Thoracic aorta (tissue), 2 donors: ENCODE data around the gene ERGIC1. TPM values are rescaled to one million over a fixed set of nuclear protein-coding genes. Genes with fewer than 3 reads are reported as not detected.

Experiments used
- ATAC-seq: fragments of 150-250 bp; one replicate; pipeline ENCODE4 v1.8.0; 2017; ENCODE audit warnings: low read depth; ENCODE audit not compliant: insufficient number of reproducible peaks, low FRiP score
- DNase-seq: peaks from one replicate; pipeline ENCODE4 v3.0.0-alpha.2; 2020; ENCODE audit warnings: low spot score
- H3K27ac ChIP-seq, 2 donors: fragments of 200-600 bp; sonication (generic); 1 replicate in 1 of 2; 2 replicates in 1 of 2; pipeline ENCODE4 v1.5.1; 2016; ENCODE audit warnings: mild to moderate bottlenecking in 2 of 2, moderate library complexity in 2 of 2
- H3K27me3 ChIP-seq: fragments of 200-600 bp; sonication (generic); replicated peaks from 2 replicates; pipeline ENCODE4 v1.6.0; 2016; ENCODE audit warnings: mild to moderate bottlenecking; ENCODE audit not compliant: insufficient read depth
- H3K36me3 ChIP-seq: fragments of 200-600 bp; sonication (generic); one replicate; pipeline ENCODE4 v1.5.1; 2016
- H3K4me1 ChIP-seq, 2 donors: fragments of 200-600 bp; sonication (generic); 1 replicate in 1 of 2; 2 replicates in 1 of 2; pipeline versions ENCODE4 v1.5.1 to v1.6.0; 2016; ENCODE audit warnings: low read depth in 2 of 2, mild to moderate bottlenecking in 1 of 2; ENCODE audit not compliant: control insufficient read depth in 1 of 2
- H3K4me3 ChIP-seq: fragments of 200-600 bp; sonication (generic); 2 replicates; pipeline ENCODE4 v1.5.1; 2016; ENCODE audit warnings: mild to moderate bottlenecking
- H3K9me3 ChIP-seq: fragments of 200-600 bp; sonication (generic); 2 replicates; pipeline ENCODE4 v1.5.1; 2016
- total RNA-seq, 2 donors: library from RNA; depleted of rRNA; stranded (reverse); fragments of >200 nt; gene quantifications; one replicate each; pipeline versions ENCODE4 v1.1.0 to v1.2.3, GENCODE V29; 2016
- TF ChIP-seq, protein P1 (sequence below): fragments of 200-600 bp; sonication (generic); IDR thresholded peaks from one replicate; pipeline ENCODE4 v1.5.1; 2019; ENCODE audit warnings: antibody characterized with exemption

ERGIC1 gene
- total RNA-seq, 2 donors from 2014 or later = 141 to 230 TPM

DNA sequence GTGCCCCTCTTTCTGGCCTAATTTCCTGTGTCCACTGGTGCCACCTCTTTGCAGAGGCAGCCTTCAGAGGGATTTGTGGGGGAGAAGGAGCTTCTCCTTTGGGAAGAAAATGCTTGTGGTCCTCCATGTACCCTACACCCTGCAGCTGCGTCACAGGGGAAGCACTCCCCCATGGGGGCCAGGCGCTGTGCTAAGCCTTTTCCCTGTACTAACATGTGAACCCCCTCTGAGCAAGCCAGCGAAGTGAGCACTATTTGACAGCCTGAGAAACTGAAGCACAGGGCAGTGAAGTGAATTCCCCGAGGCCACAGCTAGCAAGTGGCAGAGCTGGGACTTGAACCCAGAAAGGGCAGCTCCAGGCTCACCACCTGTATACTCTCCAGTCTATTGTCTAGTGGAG, 32.3 kb downstream of the ERGIC1 start:
- TF ChIP-seq, protein P1, sequence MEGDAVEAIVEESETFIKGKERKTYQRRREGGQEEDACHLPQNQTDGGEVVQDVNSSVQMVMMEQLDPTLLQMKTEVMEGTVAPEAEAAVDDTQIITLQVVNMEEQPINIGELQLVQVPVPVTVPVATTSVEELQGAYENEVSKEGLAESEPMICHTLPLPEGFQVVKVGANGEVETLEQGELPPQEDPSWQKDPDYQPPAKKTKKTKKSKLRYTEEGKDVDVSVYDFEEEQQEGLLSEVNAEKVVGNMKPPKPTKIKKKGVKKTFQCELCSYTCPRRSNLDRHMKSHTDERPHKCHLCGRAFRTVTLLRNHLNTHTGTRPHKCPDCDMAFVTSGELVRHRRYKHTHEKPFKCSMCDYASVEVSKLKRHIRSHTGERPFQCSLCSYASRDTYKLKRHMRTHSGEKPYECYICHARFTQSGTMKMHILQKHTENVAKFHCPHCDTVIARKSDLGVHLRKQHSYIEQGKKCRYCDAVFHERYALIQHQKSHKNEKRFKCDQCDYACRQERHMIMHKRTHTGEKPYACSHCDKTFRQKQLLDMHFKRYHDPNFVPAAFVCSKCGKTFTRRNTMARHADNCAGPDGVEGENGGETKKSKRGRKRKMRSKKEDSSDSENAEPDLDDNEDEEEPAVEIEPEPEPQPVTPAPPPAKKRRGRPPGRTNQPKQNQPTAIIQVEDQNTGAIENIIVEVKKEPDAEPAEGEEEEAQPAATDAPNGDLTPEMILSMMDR = no peak
- Histone ChIP-seq H3K9me3 (no peaks in the 10 kb centered on the region), H3K27ac (peak overlapping the region; percentile 95 to 99), H3K27me3 (no peaks in the 10 kb centered on the region), H3K4me3 (no peak overlapping the region), H3K36me3 (no peaks in the 10 kb centered on the region), H3K4me1 (peaks cover 61 to 90% of the 10 kb centered on the region in 2 donors)
- no peak for DNase-seq
- ATAC-seq = no peak

DNA sequence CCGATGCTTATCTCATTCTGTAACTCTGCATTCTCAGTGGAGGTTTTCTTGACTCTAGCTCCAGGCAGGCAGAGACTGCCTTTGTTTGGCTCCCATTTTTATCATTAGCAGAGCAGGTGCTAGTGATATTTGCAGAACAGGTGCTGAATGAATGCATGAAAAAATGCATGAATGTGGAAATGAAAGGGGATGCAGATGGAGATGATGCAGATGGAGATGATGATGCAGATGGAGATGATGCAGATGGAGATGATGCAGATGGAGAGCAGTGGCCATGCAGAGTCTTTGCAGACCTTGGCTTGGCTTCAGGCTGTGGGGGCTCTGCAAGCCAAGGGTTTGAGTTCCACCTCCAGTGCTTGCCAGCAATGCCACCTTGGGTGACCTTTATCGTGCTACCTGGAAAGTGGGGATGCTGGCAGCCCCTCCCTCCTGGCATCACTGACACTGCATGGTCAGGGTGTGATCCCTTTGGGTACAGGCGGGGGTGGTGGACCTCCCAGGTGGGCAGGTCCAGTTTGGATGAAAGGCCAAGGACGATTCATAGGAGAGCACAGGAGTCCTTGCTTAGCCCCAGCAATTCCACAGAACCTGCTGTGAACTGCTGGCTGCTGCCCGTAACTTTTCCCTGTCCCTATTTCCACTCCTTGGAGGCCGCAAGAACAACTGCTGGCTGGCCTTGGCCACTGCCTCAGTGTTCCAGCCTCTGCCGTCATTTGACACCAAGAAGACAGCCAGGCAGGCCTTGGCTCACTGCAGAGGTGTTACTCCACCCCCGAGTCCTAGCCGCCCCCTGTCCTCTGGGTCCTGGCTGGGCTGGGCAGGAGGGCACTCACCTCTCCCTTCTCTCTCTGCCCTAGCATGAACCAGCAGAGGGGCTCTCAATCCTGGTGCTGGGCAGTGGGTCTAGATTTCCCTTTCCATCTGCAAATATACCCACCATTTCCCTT, 33.0 kb downstream of the ERGIC1 start:
- Histone ChIP-seq H3K27me3 (no peaks in the 10 kb centered on the region), H3K27ac (peak overlapping the region; percentile 95 to 99), H3K4me3 (peak overlapping the region; percentile 51), H3K36me3 (no peaks in the 10 kb centered on the region), H3K4me1 (peaks cover 61 to 91% of the 10 kb centered on the region in 2 donors), H3K9me3 (no peaks in the 10 kb centered on the region)
- TF ChIP-seq, protein P1 = no peak
- no peak for DNase-seq
- peak; percentile 34 for ATAC-seq

DNA sequence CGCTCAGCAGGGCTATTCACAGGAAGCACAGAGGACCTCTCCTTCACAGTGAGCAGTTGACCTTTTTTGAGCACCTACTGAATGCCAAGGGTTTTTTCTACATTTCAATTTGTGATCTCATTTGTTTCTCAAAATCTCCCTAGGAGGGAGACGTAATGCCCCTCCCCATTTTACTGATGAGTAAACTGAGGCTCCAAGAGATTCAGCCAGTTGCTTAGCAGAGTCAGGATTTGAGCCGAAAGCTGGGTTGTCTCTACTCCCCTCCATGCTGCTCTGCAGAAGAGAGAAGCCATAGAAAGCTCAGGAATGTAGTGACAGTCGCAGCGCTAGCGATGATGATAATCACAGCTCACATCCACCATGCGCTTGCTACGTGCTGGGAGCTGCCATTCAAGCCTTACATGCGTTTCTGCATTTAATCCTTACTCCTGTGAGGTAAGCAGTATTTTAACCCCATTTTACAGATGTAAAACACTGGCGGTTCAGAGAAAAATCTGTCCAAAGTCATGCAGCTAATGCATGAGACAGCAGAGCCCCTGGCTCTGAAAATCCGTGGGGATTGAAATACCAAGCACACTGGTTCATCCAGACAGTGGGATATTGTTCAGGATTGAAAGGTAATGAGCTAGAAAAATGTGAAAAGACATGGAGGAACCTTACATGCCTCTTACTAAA, 33.8 kb downstream of the ERGIC1 start:
- peaks cover 64 to 91% of the 10 kb centered on the region in 2 donors for H3K4me1 ChIP-seq

DNA sequence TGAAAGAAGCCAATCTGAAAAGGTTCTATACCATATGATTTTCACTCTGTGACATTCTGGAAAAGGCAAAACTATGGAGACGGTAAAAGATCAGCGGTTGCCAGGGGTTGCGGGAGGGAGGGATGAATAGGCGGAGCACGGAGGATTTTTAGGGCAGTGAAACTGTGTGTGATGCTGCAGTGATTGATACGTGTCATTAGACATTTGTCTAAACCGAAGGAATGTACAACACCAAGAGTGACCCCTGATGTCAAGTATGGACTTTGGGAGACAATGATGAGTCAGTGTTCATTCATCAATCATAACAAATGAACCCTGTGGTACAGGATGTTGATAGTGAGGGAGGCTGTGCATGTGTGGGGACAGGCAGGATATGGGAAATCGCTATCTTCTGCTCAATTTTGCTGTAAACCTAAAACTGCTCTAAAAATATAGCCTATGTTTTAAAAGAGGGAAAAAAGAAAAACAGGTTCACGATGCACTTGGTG, 34.4 kb downstream of the ERGIC1 start:
- Histone ChIP-seq H3K4me3 (peak overlapping the region; percentile 51), H3K9me3 (no peaks in the 10 kb centered on the region), H3K36me3 (no peaks in the 10 kb centered on the region), H3K27me3 (no peaks in the 10 kb centered on the region), H3K4me1 (peaks cover 70 to 92% of the 10 kb centered on the region in 2 donors), H3K27ac (peak overlapping the region; percentile 95 to 99)
- DNase-seq (no peak), ATAC-seq (no peak)
- TF ChIP-seq, protein P1 = no peak

More for the DNA sequence above, 33.8 kb downstream of the ERGIC1 start:
- Histone ChIP-seq H3K27ac (peak overlapping the region; percentile 95 to 99), H3K36me3 (no peaks in the 10 kb centered on the region), H3K27me3 (no peaks in the 10 kb centered on the region), H3K9me3 (no peaks in the 10 kb centered on the region), H3K4me3 (peak overlapping the region; percentile 51)
- ATAC-seq = no peak
- TF ChIP-seq, protein P1 = no peak
- no peak for DNase-seq
